Activated naive CD8-positive, alpha-beta T cell treated with anti-CD3 and anti-CD28 coated beads, Interleukin-2, amount 10 ng/mL, durations not matched to agents 7 days and 5 days (primary cell): ENCODE measurements around the gene KCNMA1. TPM values are rescaled to one million over a fixed set of nuclear protein-coding genes. Genes with fewer than 3 reads are reported as not detected.
A peak's percentile ranks its signal among the peaks of the same experiment; 100 is the strongest.

ENCODE experiments used
- ATAC-seq: fragments of 150-1000 bp; cut with Tn5 transposase; one replicate; pipeline ENCODE4 v1.10.0; 2021; ENCODE audit warnings: low read depth, moderate library complexity
- POLR2A ChIA-PET: fragments of 350-600 bp; sonication (Branson Sonifier 250); formaldehyde crosslinking; loops from one replicate; lab custom pipeline; 2021; ENCODE audit warnings: antibody characterized with exemption; lab: Charles Lee
- DNase-seq: peaks from one replicate; pipeline ENCODE4 v3.0.0; 2021
- H3K27ac Mint-ChIP-seq: one replicate; pipeline ENCODE4 v1.8.0; 2022; ENCODE audit warnings: mild to moderate bottlenecking, mixed read lengths
- H3K27me3 Mint-ChIP-seq: one replicate; pipeline ENCODE4 v1.8.0; 2022; ENCODE audit warnings: mild to moderate bottlenecking, moderate library complexity, mixed read lengths
- H3K36me3 Mint-ChIP-seq: one replicate; pipeline ENCODE4 v1.8.0; 2021; ENCODE audit warnings: mild to moderate bottlenecking, mixed read lengths
- H3K4me1 Mint-ChIP-seq: one replicate; pipeline ENCODE4 v1.8.0; 2021; ENCODE audit warnings: mixed read lengths
- H3K4me3 Mint-ChIP-seq: one replicate; pipeline ENCODE4 v1.8.0; 2022; ENCODE audit warnings: mild to moderate bottlenecking, moderate library complexity, mixed read lengths
- H3K9me3 Mint-ChIP-seq: one replicate; pipeline ENCODE4 v1.8.0; 2021; ENCODE audit warnings: mixed read lengths
- total RNA-seq, 2 experiments: library from RNA; stranded (reverse); gene quantifications; one replicate each; pipeline ENCODE4 v1.2.3, GENCODE V29; 2021

Gene KCNMA1
- total RNA-seq, 2 experiments from 2014 or later = 0.39 to 0.54 TPM

DNA sequence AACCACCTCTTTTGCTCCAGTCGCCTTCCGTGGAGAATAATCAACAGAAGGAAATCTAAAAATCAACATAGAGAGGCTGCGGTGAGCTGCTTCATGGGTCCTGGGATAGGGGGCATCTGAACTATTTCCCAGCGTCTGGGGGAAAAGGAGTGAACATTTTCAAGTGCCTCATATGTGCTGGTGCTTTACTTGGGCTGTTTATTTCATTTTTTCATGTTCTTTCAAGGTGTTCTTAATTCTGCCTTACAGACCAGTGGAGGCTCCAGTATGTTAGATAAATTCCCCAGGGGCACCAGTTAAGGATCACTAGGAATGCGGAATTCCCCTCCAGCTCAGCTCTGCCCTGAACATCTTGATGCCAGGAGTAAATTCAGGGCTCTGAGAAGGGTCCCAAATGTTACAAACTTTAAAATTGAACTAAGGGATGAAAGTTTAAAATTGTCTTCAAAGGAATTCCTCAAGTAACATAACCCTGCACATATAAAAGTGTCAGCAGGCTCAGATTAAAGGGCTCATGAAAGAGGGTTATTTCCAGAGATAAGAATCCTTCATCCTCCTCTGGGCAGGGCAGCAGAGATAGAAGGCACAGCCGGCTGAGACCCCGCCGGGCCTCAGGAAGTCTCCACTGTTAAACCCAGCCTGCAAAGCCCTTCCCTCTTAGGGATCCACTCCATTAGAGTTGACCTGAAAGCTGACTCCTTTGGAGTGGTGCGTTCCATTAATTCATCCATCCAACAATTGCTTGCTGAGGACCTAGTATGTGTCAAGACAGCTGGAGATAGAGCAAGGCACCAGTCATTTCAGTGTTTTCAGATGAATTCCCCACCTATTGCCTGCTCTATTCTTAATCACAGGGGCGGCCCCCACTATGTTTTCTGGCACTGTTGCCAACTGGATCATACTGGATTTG is 345.8 kb downstream of the KCNMA1 start:
- Mint-ChIP-seq H3K9me3 (no peaks in the 10 kb centered on the region), H3K4me3 (no peak overlapping the region), H3K27me3 (peaks cover 8% of the 10 kb centered on the region), H3K4me1 (peaks cover 6% of the 10 kb centered on the region), H3K36me3 (no peaks in the 10 kb centered on the region), H3K27ac (no peak overlapping the region)
- ATAC-seq (no peak), DNase-seq (no peak)
- POLR2A ChIA-PET = no interaction called here

DNA sequence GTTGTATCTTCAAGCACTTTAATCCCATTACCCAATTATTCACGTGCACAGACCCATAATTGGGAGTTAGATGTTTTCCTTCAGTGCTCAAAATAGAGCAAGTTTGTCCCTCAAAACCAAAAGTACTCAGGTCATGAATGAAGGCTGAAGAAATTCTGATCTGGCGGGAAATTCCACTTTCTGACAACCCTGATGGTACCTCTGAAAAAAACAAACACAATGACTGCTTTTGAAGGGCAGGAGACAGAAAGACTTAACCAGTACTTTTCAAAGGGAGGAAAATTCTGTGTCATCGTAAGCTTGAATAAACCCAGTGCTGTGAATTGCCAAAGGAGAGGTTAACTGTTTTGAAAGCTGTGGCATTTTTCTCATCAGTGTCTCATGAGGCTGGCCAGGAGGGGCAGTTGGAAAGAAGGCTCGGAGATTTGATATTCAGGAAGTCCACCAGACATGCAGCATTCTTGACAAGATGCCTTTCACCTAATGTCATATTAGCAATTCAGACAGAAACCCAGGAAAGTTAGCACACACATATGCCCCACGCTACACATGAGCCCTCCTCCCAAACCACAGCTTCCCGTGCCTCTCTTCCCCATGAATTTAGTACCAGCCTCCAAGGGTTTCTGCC is 347.0 kb downstream of the KCNMA1 start:
- Mint-ChIP-seq H3K27ac (no peak overlapping the region), H3K36me3 (no peaks in the 10 kb centered on the region), H3K4me1 (peaks cover 6% of the 10 kb centered on the region), H3K4me3 (no peak overlapping the region), H3K27me3 (peaks cover 14% of the 10 kb centered on the region), H3K9me3 (no peaks in the 10 kb centered on the region)
- POLR2A ChIA-PET = no interaction called here
- DNase-seq (no peak), ATAC-seq (no peak)

DNA sequence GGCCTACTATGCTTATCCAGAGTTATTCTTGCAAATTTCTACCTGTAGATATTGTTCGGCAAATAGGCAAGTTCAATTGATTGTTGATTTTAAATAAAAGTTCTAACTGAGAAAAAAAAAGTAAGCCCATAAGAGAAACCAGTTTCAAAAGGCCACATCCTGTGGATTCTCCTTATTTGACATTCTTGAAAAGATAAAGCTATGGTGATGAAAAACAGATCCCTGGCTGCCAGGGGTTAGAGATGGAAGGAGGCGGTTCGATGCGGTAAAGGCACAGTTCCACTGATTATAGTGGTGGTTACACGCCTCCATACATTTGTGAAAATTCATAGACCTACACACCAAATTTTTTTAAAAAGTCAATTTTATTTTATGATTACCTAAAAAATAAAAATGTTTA is 347.8 kb downstream of the KCNMA1 start:
- POLR2A ChIA-PET = no interaction called here
- Mint-ChIP-seq H3K36me3 (no peaks in the 10 kb centered on the region), H3K4me1 (peaks cover 6% of the 10 kb centered on the region), H3K9me3 (no peaks in the 10 kb centered on the region), H3K4me3 (no peak overlapping the region), H3K27me3 (peaks cover 18% of the 10 kb centered on the region), H3K27ac (no peak overlapping the region)
- ATAC-seq = no peak
- DNase-seq = no peak

DNA sequence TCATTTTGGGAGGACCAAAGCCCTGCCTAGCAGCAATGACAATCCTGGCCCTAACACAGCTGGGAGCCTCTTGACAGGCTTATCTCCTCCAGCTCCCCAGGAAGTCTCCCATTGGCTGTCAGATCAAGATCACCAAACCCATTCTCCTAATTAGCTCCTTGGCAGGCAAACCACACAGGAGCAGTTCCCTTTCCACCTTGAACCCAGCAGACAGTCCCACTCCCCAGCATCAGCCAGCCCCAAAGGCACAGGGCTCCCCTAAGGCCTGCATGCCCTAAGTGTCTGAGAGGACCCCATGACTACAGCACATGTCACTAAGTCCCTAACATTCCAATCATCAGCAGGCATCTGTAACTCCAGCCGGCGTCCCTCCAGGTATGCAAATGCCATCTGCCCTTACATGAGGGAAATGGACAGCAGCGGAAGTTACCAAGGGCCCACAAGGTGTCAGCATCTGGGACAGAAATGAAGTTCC is 348.5 kb downstream of the KCNMA1 start:
- POLR2A ChIA-PET = no interaction called here
- H3K27me3 Mint-ChIP-seq = peaks cover 18% of the 10 kb centered on the region
- peaks cover 6% of the 10 kb centered on the region for H3K4me1 Mint-ChIP-seq

DNA sequence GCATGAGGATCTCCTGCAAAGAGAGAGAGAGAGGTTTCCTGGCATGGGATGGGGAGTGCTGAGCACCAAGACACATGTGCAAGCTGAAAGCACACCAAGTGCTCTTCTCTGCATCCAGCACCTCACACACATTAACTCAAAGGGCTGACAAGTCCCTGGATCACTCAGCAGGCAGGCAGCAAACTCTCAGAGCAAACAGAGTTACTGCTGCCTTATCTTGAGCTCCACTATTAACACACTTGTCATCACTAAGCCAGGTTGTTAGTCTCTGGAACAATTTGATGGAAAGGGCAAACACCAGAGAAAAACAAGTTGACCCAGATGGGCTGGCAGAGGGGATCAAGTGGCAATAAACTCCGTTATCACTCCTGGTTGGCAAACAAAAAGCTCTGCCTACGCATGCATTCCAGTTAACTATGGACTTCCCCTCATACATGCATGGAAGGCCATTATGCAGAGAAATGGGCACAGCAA is 349.9 kb downstream of the KCNMA1 start:
- DNase-seq = no peak
- Mint-ChIP-seq H3K36me3 (no peaks in the 10 kb centered on the region), H3K9me3 (no peaks in the 10 kb centered on the region), H3K27me3 (peaks cover 22% of the 10 kb centered on the region), H3K4me1 (peaks cover 6% of the 10 kb centered on the region), H3K4me3 (no peak overlapping the region), H3K27ac (no peak overlapping the region)
- POLR2A ChIA-PET = no interaction called here
- ATAC-seq = no peak

More for the DNA sequence above, 348.5 kb downstream of the KCNMA1 start:
- no peak overlapping the region for H3K27ac Mint-ChIP-seq
- H3K9me3 Mint-ChIP-seq = no peaks in the 10 kb centered on the region
- H3K36me3 Mint-ChIP-seq = no peaks in the 10 kb centered on the region
- ATAC-seq = no peak
- no peak overlapping the region for H3K4me3 Mint-ChIP-seq
- no peak for DNase-seq

DNA sequence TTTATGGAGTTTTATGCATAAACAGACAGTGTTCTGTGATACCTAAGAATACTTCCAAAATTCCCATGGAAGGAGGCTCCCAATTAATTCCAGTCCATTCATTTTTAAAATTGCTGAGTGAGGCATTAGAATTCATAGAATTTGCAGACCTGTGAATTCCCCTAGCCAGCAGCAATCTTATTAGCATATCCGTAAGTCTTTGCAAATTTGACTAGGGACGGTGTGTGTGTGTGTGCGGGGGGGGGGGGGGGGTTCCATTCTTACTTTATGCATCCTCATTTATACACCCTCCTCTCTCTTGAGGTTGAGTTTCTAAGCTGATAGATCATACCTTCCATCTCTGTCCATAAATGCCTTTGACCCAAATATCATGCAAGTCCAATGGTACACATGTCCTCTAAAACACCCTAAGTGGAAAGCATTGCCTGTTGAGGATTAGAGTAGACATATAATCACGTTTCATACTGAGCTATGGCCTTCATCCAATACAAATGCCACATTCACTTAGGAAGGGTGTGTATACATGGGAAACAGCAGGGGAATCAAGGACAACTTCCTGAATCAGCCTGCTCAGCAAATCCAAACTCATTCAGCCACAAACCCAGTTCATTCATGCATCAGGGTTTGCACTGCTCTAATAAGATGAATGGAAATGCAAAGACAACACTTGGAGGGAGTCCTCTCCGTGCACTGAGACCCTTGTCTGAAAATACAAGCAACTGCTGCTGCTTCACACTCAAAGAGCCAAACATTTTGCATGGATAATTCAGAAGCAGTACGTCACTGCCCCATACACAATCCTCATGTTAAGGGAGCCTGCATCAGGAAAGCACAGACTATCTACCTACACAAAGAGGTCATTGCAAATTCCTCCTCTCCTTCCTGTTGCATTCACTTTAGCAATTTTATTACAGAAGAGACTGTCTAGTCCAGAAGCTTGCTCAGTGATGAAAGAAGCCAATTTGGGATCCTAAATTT is 350.8 kb downstream of the KCNMA1 start:
- ATAC-seq (no peak), DNase-seq (no peak)
- Mint-ChIP-seq H3K4me1 (peaks cover 11% of the 10 kb centered on the region), H3K27me3 (peaks cover 24% of the 10 kb centered on the region), H3K4me3 (no peak overlapping the region), H3K27ac (no peak overlapping the region), H3K9me3 (no peaks in the 10 kb centered on the region), H3K36me3 (no peaks in the 10 kb centered on the region)
- POLR2A ChIA-PET = no interaction called here

DNA sequence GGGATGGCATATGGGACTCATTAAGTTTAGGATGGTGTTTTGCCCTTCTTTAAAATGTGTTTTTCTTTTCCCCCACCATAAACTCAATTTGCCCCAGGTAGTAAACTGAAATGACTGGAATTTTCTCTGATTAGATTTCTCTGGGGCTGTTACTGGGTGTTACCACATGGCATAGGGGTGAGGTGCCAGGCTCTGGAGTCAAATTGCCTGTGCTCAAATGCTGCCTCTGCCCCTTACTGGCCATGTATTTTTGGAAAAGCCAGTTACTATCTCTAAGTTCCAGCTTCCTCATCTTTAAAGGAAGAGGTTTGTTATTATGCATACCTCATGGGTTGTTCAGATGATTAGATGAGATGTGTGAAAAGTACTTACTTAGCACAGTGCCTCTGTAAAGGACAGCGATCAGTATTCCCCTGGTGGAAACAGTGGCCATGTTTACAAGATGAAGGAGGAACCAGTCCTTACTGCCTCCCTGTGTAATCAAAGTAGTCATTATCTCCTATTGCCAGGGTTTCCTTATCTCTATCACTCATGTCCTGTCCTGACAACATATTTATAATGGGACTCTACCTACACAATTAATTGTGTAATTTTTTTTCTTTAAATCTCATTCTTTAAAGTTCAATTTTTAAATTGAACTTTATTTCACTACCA is 352.0 kb downstream of the KCNMA1 start:
- Mint-ChIP-seq H3K4me1 (peaks cover 13% of the 10 kb centered on the region), H3K9me3 (no peaks in the 10 kb centered on the region), H3K27me3 (peaks cover 25% of the 10 kb centered on the region), H3K4me3 (no peak overlapping the region), H3K36me3 (no peaks in the 10 kb centered on the region), H3K27ac (no peak overlapping the region)
- DNase-seq (no peak), ATAC-seq (no peak)
- POLR2A ChIA-PET = no interaction called here

DNA sequence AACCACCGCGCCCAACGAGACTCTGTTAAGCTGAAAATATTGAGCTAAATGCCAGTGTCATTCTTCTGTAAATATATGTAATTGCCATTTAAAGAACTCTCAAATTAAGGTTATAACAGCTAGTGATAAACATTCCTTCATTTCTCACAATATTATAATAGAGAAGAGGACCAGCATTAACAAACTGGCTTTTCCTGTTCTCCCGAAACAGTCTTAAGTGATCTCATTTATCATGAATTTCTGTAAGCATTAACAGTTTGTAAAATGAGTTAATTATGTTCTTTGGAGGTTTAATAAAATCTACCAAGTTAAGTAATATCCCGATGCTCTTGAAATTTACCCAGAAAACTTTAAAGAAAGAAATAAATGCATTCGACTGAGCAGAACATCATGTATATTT is 352.8 kb downstream of the KCNMA1 start:
- no peak overlapping the region for H3K4me3 Mint-ChIP-seq

DNA sequence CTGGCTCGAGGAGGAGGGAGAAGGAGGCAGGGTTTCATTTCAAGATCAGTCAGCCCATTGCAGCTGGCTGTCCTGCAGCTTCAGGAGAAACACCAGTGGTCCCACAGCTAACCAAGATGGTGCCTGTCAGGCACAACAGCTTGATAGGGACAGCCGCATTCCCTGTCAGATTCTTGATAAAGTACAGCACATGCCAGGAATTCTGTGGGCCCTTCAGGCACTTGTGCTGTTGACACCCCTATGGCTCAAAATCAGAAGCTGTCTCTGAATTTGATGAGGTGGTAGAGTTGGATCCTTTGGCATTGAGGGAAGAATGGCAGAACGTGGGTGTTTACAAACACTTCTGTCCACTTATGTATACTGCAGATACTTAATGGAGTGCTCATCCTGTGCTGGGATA is 354.3 kb downstream of the KCNMA1 start:
- Mint-ChIP-seq H3K27ac (no peak overlapping the region), H3K36me3 (no peaks in the 10 kb centered on the region), H3K27me3 (peaks cover 39% of the 10 kb centered on the region), H3K4me3 (no peak overlapping the region), H3K9me3 (peaks cover 2% of the 10 kb centered on the region), H3K4me1 (peaks cover 20% of the 10 kb centered on the region)
- ATAC-seq (no peak), DNase-seq (no peak)
- POLR2A ChIA-PET = no interaction called here

More for the DNA sequence above, 352.8 kb downstream of the KCNMA1 start:
- H3K27ac Mint-ChIP-seq = no peak overlapping the region
- peaks cover 13% of the 10 kb centered on the region for H3K4me1 Mint-ChIP-seq
- ATAC-seq (no peak), DNase-seq (no peak)
- peaks cover 2% of the 10 kb centered on the region for H3K9me3 Mint-ChIP-seq
- peaks cover 30% of the 10 kb centered on the region for H3K27me3 Mint-ChIP-seq
- no peaks in the 10 kb centered on the region for H3K36me3 Mint-ChIP-seq
- POLR2A ChIA-PET = no interaction called here

DNA sequence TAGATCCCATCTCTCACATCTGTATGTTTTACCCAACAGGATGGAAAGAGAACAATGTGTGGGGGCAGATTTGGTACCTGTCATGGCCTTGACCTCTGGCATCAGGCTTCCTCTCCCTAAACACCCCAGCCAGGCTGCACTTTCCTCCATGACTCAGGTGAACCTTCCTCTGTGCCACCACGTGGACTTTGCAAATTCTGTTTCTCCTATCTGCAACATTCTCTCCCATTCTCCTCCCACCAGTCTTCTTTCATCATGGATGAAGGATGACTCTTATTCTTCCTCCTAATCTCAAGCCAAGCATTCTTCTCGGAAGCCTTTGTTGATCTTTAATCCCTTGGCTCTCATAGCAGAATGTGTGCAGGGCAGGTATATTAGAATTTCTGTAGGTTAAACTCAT is 355.4 kb downstream of the KCNMA1 start:
- Mint-ChIP-seq H3K4me1 (peaks cover 20% of the 10 kb centered on the region), H3K27ac (no peak overlapping the region), H3K9me3 (peaks cover 4% of the 10 kb centered on the region), H3K27me3 (peaks cover 44% of the 10 kb centered on the region), H3K36me3 (no peaks in the 10 kb centered on the region), H3K4me3 (no peak overlapping the region)
- DNase-seq = no peak
- POLR2A ChIA-PET = no interaction called here
- no peak for ATAC-seq

DNA sequence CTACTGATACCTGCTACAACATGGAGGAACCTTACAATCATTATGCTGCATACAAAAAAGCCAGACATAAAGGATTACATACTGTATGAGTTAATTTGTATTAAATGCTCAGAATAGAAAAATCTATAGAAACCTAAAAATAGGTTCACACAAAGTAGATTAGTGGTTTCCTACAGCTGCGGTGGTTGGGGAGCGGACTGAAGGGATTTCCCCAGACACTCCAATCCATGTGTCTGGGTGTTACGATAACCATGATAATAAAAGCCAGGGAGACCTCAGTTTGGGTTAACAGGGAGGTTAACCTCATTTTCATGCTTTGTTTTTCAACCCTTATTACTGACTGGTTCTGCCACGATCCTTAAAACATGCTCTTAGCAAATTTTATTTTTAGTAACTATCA is 355.9 kb downstream of the KCNMA1 start:
- peaks cover 4% of the 10 kb centered on the region for H3K9me3 Mint-ChIP-seq
- peaks cover 49% of the 10 kb centered on the region for H3K27me3 Mint-ChIP-seq
- H3K27ac Mint-ChIP-seq = no peak overlapping the region
- peaks cover 20% of the 10 kb centered on the region for H3K4me1 Mint-ChIP-seq
- H3K36me3 Mint-ChIP-seq = no peaks in the 10 kb centered on the region
- no peak for ATAC-seq
- H3K4me3 Mint-ChIP-seq = no peak overlapping the region
- POLR2A ChIA-PET = no interaction called here
- DNase-seq = no peak

DNA sequence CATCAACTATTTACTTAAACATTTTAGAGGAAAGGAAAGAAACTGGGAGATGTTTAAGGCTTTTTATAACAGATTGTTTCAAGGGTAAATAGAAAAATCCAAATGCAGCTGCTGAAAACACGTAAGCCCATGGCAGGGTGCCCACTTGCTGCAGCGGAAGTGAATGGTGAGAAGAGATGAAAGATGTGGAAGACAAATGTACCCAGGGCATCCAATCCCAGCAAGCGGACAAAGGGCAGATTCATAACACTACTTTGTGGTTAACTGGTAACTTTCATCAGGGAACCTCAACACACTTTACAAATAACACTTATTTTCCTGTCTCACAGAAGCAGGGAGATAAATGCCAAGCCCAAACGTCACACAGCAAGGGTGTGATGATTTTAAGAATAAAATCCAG is 358.4 kb downstream of the KCNMA1 start:
- H3K9me3 Mint-ChIP-seq = peaks cover 4% of the 10 kb centered on the region
- no peak overlapping the region for H3K4me3 Mint-ChIP-seq
- ATAC-seq = peak; percentile 47
- POLR2A ChIA-PET = no interaction called here
- peaks cover 40% of the 10 kb centered on the region for H3K27me3 Mint-ChIP-seq
- no peaks in the 10 kb centered on the region for H3K36me3 Mint-ChIP-seq
- H3K4me1 Mint-ChIP-seq = peaks cover 20% of the 10 kb centered on the region
- no peak overlapping the region for H3K27ac Mint-ChIP-seq
- DNase-seq = no peak
